Measurements from ENCODE around the gene SCN2B. TPM values are rescaled to one million over a fixed set of nuclear protein-coding genes. Genes with fewer than 3 reads are reported as not detected.

The SCN2B gene
- total and polyA plus RNA-seq, 10 donors, result 0.02 to 0.15 (median 0.04) TPM; not detected in 4

DNA sequence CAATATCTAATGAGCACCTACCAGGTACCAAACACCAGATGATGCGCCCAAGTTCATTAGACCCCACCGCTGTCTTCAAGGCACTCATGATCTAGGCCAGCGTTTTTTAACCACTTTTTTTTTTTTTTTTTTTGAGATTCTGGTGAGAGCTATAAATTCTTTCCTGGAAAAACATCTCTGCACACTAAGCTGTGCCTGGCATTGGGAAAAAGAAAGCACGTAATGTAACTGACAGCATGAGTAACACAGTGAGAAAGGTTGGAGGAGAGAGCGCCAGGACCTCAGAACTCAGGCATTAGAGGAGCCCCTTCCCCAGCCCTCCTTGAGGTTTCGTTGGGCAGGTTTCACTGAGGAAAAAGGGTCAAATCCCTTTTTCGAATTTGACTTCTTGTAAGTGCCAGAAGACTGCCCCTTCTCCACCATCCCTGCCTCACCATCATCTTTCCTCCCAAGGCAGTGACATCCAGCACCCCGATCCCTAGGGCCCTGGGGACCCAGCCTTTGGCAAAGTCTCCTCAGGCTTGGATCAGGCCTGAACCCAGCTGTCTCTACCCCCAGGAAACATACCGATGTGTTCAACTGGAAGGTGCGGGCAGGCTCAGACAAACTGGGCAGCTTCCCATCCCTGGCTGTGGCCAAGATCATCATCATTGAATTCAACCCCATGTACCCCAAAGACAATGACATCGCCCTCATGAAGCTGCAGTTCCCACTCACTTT, 63.6 kb downstream of the SCN2B start:
- TF ChIP-seq, protein P1, sequence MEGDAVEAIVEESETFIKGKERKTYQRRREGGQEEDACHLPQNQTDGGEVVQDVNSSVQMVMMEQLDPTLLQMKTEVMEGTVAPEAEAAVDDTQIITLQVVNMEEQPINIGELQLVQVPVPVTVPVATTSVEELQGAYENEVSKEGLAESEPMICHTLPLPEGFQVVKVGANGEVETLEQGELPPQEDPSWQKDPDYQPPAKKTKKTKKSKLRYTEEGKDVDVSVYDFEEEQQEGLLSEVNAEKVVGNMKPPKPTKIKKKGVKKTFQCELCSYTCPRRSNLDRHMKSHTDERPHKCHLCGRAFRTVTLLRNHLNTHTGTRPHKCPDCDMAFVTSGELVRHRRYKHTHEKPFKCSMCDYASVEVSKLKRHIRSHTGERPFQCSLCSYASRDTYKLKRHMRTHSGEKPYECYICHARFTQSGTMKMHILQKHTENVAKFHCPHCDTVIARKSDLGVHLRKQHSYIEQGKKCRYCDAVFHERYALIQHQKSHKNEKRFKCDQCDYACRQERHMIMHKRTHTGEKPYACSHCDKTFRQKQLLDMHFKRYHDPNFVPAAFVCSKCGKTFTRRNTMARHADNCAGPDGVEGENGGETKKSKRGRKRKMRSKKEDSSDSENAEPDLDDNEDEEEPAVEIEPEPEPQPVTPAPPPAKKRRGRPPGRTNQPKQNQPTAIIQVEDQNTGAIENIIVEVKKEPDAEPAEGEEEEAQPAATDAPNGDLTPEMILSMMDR (IDR thresholded peaks at IDR 0.05 in 8 of 11, conservative IDR thresholded peaks at IDR 0.05 in 3 of 11), result no peak
- TF ChIP-seq POLR2A (IDR thresholded peaks at IDR 0.05), result no peak
- Histone ChIP-seq H3K9me3 (no peaks in the 10 kb centered on the region), H3K4me1 (no peaks in the 10 kb centered on the region), H3K36me3 (no peaks in the 10 kb centered on the region), H3K27ac (no peak overlapping the region), H3K4me3 (no peak overlapping the region), H3K27me3 (replicated peaks in 1 of 7) (peaks cover 0 to 23% (median 0%) of the 10 kb centered on the region in 7 donors)
- DNase-seq, result no peak
- intact Hi-C loops (cut with DNase I; ENCODE audit: low total_unique reads), result no loop called here
- 83 to 90% (median 88%) methylated on average over 11 of the region's 11 CpGs for WGBS, 5 donors

Small RNAs within 50 kb of the gene (small RNA-seq; reads per million reads assigned to genes)
- gene HSPE1P18, result 0 to 0.41 (median 0) reads per million in 4 donors

Other genes with a start within 250 kb of the SCN2B start
- gene TMPRSS13, start 247.2 kb downstream of the SCN2B start, total RNA-seq, result 1 to 10 TPM in 6 of 7 donors, under 1 TPM in 1; 0.95 to 2.2 (median 1.7) TPM
- gene TMPRSS13, start 247.2 kb downstream of the SCN2B start, polyA plus RNA-seq, result 1 to 10 TPM; 1.3 to 1.9 (median 1.5) TPM
- 100 to 1,000 TPM; 114 to 239 (median 171) TPM for gene IL10RA, start 190.2 kb downstream of the SCN2B start, total RNA-seq
- gene IL10RA, start 190.2 kb downstream of the SCN2B start, polyA plus RNA-seq, result 10 to 100 TPM; 32.9 to 39.4 (median 38.3) TPM
- 1 to 10 TPM in 3 of 7 donors, under 1 TPM in 1, not detected in 3; 0.85 to 1.4 (median 1.2) TPM for gene TMPRSS4, start 99.6 kb downstream of the SCN2B start, total RNA-seq
- gene TMPRSS4, start 99.6 kb downstream of the SCN2B start, polyA plus RNA-seq, result under 1 TPM; 0.09 to 0.26 (median 0.21) TPM
- 1 to 10 TPM in 1 of 7 donors, under 1 TPM in 6; 0.20 to 1.3 (median 0.46) TPM for gene SMIM35, start 89.7 kb downstream of the SCN2B start, total RNA-seq
- gene SMIM35, start 89.7 kb downstream of the SCN2B start, polyA plus RNA-seq, result under 1 TPM; 0.16 to 0.59 (median 0.33) TPM
- 1 to 10 TPM in 1 of 7 donors, under 1 TPM in 4, not detected in 2; 0.23 to 1.9 (median 0.47) TPM for gene SCN4B, start 23.8 kb downstream of the SCN2B start, total RNA-seq
- gene SCN4B, start 23.8 kb downstream of the SCN2B start, polyA plus RNA-seq, result under 1 TPM; 0.06 to 0.37 (median 0.14) TPM
- 100 to 1,000 TPM in 2 of 7 donors, 10 to 100 TPM in 5; 45.5 to 180 (median 91.3) TPM for gene JAML, start 48.4 kb upstream of the SCN2B start, total RNA-seq
- 100 to 1,000 TPM in 1 of 3 donors, 10 to 100 TPM in 2; 18.2 to 154 (median 42.0) TPM for gene JAML, start 48.4 kb upstream of the SCN2B start, polyA plus RNA-seq
- gene MPZL3, start 75.7 kb upstream of the SCN2B start, total RNA-seq, result 10 to 100 TPM in 3 of 7 donors, 1 to 10 TPM in 4; 4.3 to 12.9 (median 9.2) TPM
- 1 to 10 TPM; 2.0 to 2.1 (median 2.1) TPM for gene MPZL3, start 75.7 kb upstream of the SCN2B start, polyA plus RNA-seq
- 10 to 100 TPM in 3 of 7 donors, 1 to 10 TPM in 4; 7.0 to 18.4 (median 9.8) TPM for gene MPZL2, start 87.7 kb upstream of the SCN2B start, total RNA-seq
- 1 to 10 TPM; 1.6 to 2.0 (median 1.8) TPM for gene MPZL2, start 87.7 kb upstream of the SCN2B start, polyA plus RNA-seq
- gene CD3E, start 128.1 kb upstream of the SCN2B start, total RNA-seq, result 10 to 100 TPM; 49.1 to 89.2 (median 60.0) TPM
- 10 to 100 TPM; 20.5 to 51.4 (median 32.9) TPM for gene CD3E, start 128.1 kb upstream of the SCN2B start, polyA plus RNA-seq
- gene CD3D, start 166.1 kb upstream of the SCN2B start, total RNA-seq, result 10 to 100 TPM; 27.3 to 70.0 (median 43.0) TPM
- gene CD3D, start 166.1 kb upstream of the SCN2B start, polyA plus RNA-seq, result 10 to 100 TPM; 28.6 to 70.7 (median 31.7) TPM
- gene CD3G, start 167.7 kb upstream of the SCN2B start, total RNA-seq, result 10 to 100 TPM; 15.7 to 30.5 (median 20.2) TPM
- 1 to 10 TPM; 1.4 to 3.9 (median 3.5) TPM for gene CD3G, start 167.7 kb upstream of the SCN2B start, polyA plus RNA-seq
- 10 to 100 TPM; 31.8 to 55.6 (median 42.8) TPM for gene UBE4A, start 183.0 kb upstream of the SCN2B start, total RNA-seq
- gene UBE4A, start 183.0 kb upstream of the SCN2B start, polyA plus RNA-seq, result 10 to 100 TPM; 13.0 to 17.8 (median 13.6) TPM
- 100 to 1,000 TPM in 4 of 7 donors, 10 to 100 TPM in 3; 34.5 to 154 (median 135) TPM for gene ATP5MG, start 225.0 kb upstream of the SCN2B start, total RNA-seq
- 100 to 1,000 TPM; 178 to 258 (median 232) TPM for gene ATP5MG, start 225.0 kb upstream of the SCN2B start, polyA plus RNA-seq